ENCODE measurements around the gene MRPS24. TPM values are rescaled to one million over a fixed set of nuclear protein-coding genes. Genes with fewer than 3 reads are reported as not detected.
A peak's percentile ranks its signal among the peaks of the same experiment; 100 is the strongest.

Gene MRPS24
- total and polyA plus RNA-seq, 2 of the 13 experiments (the other 11 are each of a cell fraction or from before 2014, with no cell fraction given): 135 to 162 TPM

DNA sequence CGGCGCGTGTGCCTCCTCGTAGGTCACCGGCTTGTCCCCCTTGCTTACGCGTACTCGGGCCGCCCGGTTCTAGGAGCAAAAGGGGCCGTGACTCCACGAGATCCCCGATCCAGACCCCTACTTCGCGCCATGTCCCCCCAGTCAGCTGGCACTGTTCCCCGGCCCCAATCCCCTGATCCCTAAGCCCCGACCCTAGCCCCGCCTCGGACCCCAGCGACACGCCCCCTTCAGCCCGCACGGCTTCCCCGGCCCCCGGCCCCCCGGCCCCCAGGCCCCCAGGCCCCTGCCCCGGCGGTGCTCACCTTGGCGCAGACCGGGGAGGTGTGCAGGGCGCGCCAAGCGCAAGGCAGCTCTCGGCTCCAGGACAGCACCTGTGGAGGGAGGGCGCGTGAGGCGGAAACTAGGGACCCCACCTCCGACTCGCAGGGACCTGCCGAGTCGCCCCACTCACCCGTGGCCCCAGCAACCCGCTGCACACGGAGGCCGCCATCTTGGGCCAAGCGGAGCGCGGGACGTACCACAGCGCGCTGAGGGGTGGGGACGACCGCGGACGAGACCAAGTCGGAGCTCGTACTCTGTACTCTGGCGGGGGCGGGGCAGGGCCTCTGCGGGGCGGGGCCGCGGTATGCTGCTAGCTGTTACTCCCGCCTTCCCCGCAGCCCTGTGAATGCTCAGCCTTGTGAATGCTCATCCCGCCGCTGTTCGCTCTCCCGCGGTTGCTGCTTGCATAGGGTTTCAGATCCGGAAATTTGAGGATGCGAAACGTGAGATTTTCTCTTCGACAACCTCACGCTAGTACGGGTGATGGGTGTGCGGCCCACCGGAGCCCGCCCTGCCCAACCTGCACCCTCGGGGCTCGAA is at the start of gene MRPS24 (continued):
- TF ChIP-seq USF2 (IDR thresholded peaks at IDR 0.05; ENCODE audit: low read depth, low read length) (no peak), USF2 (CRISPR knock-in tag; IDR thresholded peaks at IDR 0.05; ENCODE audit: borderline replicate concordance) (0 out of 2 replicates have a peak, but pooled peaks have one; percentile 39), ZNF788 (CRISPR knock-in tag; IDR thresholded peaks at IDR 0.05; ENCODE audit: borderline replicate concordance) (peak; percentile 85; the same call in 1 of the 2 replicates), RARA (CRISPR knock-in tag; IDR thresholded peaks at IDR 0.05) (peak; percentile 32), GATA4 (IDR thresholded peaks at IDR 0.05; ENCODE audit: borderline replicate concordance, low read depth) (peak; percentile 46; the same call in 1 of the 2 replicates), FOXM1 (CRISPR knock-in tag; IDR thresholded peaks at IDR 0.05) (no peak), ZBTB39 (CRISPR knock-in tag; IDR thresholded peaks at IDR 0.05) (peak; percentile 96), ZNF691 (CRISPR knock-in tag; IDR thresholded peaks at IDR 0.05; ENCODE audit: borderline replicate concordance, low read depth) (0 out of 2 replicates have a peak, but pooled peaks have one; percentile 19), MXD4 (CRISPR knock-in tag; IDR thresholded peaks at IDR 0.05) (peak; percentile 74)
- TF ChIP-seq, protein P1, sequence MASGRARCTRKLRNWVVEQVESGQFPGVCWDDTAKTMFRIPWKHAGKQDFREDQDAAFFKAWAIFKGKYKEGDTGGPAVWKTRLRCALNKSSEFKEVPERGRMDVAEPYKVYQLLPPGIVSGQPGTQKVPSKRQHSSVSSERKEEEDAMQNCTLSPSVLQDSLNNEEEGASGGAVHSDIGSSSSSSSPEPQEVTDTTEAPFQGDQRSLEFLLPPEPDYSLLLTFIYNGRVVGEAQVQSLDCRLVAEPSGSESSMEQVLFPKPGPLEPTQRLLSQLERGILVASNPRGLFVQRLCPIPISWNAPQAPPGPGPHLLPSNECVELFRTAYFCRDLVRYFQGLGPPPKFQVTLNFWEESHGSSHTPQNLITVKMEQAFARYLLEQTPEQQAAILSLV (CRISPR knock-in tag; IDR thresholded peaks at IDR 0.05; ENCODE audit: borderline replicate concordance): peak; percentile 79; the same call in 1 of the 2 replicates
- TF ChIP-seq, protein P2, sequence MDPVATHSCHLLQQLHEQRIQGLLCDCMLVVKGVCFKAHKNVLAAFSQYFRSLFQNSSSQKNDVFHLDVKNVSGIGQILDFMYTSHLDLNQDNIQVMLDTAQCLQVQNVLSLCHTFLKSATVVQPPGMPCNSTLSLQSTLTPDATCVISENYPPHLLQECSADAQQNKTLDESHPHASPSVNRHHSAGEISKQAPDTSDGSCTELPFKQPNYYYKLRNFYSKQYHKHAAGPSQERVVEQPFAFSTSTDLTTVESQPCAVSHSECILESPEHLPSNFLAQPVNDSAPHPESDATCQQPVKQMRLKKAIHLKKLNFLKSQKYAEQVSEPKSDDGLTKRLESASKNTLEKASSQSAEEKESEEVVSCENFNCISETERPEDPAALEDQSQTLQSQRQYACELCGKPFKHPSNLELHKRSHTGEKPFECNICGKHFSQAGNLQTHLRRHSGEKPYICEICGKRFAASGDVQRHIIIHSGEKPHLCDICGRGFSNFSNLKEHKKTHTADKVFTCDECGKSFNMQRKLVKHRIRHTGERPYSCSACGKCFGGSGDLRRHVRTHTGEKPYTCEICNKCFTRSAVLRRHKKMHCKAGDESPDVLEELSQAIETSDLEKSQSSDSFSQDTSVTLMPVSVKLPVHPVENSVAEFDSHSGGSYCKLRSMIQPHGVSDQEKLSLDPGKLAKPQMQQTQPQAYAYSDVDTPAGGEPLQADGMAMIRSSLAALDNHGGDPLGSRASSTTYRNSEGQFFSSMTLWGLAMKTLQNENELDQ (CRISPR knock-in tag; IDR thresholded peaks at IDR 0.05; ENCODE audit: borderline replicate concordance): no peak
- TF ChIP-seq, protein P3, sequence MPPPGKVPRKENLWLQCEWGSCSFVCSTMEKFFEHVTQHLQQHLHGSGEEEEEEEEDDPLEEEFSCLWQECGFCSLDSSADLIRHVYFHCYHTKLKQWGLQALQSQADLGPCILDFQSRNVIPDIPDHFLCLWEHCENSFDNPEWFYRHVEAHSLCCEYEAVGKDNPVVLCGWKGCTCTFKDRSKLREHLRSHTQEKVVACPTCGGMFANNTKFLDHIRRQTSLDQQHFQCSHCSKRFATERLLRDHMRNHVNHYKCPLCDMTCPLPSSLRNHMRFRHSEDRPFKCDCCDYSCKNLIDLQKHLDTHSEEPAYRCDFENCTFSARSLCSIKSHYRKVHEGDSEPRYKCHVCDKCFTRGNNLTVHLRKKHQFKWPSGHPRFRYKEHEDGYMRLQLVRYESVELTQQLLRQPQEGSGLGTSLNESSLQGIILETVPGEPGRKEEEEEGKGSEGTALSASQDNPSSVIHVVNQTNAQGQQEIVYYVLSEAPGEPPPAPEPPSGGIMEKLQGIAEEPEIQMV (CRISPR knock-in tag; IDR thresholded peaks at IDR 0.05; ENCODE audit: low read depth): 0 out of 2 replicates have a peak, but pooled peaks have one; percentile 10
- TF ChIP-seq, protein P4, sequence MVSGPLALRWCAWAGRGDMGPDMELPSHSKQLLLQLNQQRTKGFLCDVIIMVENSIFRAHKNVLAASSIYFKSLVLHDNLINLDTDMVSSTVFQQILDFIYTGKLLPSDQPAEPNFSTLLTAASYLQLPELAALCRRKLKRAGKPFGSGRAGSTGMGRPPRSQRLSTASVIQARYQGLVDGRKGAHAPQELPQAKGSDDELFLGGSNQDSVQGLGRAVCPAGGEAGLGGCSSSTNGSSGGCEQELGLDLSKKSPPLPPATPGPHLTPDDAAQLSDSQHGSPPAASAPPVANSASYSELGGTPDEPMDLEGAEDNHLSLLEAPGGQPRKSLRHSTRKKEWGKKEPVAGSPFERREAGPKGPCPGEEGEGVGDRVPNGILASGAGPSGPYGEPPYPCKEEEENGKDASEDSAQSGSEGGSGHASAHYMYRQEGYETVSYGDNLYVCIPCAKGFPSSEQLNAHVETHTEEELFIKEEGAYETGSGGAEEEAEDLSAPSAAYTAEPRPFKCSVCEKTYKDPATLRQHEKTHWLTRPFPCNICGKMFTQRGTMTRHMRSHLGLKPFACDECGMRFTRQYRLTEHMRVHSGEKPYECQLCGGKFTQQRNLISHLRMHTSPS (CRISPR knock-in tag; IDR thresholded peaks at IDR 0.05; ENCODE audit: low read depth): no peak

Data from HepG2 (cell line).